Hematopoietic multipotent progenitor cell treated with erythropoietin and hydrocortisone succinate and interleukin-3 and kit ligand, for 4 days (in vitro differentiated cells): ENCODE results near the gene SLC17A5.
"Not testable (repeated sequence)": the region's sequence is repeated elsewhere in the genome, so short reads cannot be mapped to it uniquely, and the experiment has no call there.

ENCODE experiments used
- DNase-seq: peaks from one replicate; pipeline ENCODE4 v3.0.0-alpha.2; 2015

SLC17A5 gene, protein sequence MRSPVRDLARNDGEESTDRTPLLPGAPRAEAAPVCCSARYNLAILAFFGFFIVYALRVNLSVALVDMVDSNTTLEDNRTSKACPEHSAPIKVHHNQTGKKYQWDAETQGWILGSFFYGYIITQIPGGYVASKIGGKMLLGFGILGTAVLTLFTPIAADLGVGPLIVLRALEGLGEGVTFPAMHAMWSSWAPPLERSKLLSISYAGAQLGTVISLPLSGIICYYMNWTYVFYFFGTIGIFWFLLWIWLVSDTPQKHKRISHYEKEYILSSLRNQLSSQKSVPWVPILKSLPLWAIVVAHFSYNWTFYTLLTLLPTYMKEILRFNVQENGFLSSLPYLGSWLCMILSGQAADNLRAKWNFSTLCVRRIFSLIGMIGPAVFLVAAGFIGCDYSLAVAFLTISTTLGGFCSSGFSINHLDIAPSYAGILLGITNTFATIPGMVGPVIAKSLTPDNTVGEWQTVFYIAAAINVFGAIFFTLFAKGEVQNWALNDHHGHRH

DNA sequence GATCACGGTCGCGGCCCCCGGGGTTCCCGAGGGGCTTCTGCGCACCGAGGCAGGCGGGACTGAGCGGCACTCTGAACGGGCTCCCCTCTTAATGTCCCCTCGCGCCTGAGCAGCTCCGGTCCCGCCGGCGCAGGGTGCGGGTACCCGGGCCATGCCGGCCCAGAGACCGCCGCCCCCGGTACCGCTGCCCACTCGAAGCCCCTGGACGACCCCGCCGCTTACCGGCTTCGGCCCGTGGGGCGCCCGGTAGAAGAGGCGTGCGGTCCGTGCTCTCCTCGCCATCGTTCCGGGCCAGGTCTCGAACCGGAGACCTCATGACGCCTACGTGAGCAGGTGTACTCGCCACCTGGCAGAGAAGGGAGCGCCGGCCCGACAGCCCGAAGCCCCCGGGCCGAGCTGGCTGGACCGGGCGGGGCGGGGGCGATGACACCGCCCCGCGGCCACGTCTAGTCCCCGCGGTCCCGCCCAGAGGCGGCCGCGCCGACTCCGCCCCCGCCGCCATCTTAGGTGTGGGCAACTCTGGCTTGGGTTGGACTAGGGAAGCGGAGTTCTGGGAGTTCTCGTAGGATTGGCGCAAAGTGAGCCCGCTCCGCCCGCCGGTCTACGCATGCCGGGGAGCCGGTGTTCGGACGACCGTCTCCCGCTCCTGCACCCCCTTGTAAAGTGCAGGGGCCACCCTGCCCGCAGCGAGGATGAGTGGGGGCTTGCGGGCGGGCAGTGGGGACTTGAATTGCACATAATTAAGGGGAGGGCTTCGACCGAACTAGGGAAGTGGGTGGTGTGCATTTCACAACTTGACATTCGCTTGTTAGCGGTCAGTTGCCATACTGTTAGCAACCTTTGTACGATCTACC, at the start of gene SLC17A5:
Gene SLC17A5, minus strand, starts transcription at position 422 of the 854 bp plus-strand sequence. Its CDS starts 106 bp downstream, at position 316.
- peak; percentile 97 for DNase-seq

DNA sequence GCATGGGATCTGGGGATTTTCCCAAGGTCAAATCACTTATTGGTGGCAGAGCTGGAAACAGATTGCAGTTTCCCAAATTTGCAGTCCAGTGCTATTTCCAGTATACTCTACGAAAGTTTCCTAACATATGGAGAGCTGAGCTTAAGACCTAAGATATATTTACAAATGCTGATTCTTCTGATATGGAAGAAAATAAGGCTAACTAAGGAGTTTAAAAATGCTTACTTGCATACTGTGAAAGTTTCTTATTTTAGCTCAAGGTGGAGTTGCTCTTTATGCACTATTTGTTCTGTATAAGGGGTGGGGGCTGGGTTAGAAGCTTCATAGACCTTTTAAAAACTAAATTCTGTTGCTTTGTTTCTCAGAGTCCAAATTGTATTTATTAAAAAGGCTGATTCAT, 49.7 kb upstream of the SLC17A5 start:
- DNase-seq: no peak

DNA sequence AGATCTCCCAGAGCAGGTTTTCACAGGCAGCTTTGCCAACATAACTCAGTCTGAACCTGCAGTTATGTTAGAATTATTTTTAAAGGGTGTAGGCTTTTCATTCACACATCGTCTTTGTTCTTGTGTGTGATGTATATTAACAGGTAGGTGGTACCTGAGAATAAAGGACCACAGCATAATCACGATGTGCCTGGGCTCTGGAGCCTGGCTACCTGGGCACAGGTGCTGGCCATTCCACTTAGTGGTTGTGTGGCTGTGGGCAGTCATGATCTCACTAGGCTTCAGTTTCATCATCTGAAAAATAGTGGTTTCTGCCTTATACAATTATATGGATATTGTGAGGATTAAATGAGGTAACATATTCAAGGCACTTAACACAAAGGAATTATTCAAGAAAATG, 48.7 kb upstream of the SLC17A5 start:
- no peak for DNase-seq

DNA sequence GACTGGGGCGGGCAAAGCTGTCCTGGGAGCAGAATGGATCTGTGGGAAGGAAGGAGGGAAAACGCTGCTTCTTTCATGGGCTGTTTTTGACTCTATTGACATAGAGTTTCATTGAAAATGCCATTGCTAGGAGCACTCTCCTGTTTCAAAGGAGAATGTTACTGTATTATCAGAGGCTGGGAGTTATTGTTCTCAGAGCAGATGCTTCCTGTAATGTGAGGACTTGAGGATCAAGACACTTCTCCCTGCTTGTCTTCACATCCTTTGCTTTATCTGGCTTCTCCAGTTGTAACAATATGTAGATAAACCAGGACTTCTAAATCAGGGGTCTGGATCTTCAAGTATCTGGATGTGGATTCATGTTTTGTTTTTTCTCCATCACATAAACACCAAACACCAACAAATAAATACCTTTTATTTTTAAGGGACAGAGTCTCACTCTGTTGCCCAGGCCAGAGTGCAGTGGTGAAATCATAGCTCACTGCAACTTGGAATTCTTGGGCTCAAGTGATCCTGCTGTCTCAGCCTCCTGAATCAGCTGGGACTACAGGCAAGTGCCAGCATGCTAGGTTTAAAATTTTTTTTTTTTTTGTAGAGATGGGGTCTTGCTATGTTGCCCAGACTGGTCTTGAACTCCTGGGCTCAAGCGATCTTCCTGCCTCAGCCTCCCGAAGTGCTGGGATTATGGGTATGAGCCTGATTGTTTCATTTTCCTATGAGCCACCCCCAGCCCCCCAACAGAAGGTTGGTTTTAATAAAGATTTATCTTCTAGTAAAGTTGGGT, 46.1 kb upstream of the SLC17A5 start:
- DNase-seq: peak; percentile 61

DNA sequence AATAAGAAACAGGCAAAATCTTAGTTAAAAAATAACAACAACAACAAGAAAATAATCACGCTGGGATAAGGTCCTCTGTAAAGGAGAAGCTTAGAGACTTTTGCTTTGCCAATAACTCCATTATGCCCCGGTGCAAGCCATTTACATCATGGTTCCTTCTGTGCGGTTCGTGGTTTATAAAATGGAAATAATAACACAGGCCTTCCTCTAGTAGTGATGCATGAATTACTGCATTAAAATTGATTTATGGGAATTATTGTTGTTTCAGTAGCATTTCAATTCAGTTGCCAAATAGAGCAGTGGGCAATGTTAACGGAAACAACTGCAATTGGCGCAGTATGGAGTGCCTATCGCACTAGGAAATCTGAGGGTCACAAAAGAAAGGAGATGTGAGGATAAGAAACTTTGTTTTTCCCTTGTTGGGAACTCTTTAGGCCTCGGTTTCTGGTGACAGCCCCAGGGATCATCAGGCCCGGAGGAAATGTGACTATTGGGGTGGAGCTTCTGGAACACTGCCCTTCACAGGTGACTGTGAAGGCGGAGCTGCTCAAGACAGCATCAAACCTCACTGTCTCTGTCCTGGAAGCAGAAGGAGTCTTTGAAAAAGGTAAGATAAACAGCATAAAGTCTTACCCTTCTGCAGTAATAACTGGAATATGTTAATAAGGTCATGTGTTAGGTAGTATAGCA, 43.3 kb upstream of the SLC17A5 start:
- DNase-seq: peak; percentile 51

DNA sequence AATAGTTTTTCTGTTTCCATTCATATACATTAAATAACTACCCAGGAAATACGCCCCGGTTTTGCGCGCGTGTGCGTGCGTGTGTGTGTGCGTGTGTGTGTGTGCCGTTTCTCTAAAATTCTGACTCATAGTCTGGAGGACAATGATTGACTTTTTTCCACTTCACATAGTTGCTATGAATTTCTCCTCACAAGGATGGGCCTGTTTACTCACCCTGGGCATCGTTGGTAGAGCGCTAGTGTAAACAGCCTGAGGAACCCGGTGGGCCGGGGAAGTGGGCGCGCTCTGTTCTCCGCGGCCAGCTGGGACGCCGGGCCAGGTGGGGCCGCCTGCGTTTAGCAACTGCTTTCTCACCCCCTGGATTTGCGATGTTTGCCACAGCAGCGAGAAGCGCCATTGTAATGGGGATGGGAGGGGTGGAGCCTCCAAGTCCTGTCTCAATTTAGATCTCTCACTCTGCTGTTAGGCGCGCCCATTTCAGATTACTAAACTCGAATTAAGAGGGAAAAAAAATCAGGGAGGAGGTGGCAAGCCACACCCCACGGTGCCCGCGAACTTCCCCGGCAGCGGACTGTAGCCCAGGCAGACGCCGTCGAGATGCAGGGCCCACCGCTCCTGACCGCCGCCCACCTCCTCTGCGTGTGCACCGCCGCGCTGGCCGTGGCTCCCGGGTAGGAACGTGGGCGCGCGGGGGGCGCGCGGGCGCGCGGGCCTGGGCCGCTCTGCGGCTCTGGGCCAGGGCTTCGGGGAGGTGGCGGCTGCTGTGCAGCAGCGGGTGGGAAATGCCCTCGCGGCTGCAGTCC, 42.0 kb upstream of the SLC17A5 start, which contains the start of gene CD109:
Gene CD109, plus strand, starts transcription at position 585 of the 803 bp plus-strand sequence. Its CDS starts 13 bp downstream, at position 598.
- DNase-seq: peak; percentile 89

DNA sequence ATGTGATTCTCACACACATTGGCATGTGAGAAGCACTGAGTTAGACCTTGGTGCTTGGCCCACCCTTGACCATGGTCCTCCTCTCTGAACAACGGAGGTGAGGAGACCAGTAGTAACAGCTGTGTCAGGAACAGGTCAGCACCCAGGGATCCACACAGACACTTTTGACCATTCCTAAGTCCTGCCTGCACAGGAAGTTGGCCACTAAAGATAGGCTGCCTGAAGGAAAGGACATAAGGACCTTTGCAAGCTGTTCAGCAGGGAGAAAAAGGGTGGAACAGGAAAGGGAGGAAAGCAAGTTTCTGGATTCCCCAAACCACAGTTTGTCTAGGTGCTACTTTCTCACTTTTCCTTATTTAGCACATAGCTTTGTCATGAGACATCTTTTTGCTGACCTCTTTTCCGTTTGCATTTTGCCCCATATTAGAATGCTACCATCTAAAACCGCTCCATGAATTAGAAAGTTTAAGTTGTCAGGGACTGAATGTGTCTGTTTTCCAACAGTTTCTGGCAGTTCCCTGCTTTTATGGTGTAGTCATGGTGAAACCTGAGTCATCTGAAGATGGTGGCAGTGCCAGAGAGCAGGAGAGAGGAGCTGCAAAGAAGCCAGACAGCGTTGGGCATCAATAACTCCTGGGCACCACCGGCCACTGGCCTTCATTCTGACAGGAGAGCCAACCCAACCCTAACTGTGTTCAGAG, 41.1 kb upstream of the SLC17A5 start:
- peak; percentile 28 for DNase-seq

DNA sequence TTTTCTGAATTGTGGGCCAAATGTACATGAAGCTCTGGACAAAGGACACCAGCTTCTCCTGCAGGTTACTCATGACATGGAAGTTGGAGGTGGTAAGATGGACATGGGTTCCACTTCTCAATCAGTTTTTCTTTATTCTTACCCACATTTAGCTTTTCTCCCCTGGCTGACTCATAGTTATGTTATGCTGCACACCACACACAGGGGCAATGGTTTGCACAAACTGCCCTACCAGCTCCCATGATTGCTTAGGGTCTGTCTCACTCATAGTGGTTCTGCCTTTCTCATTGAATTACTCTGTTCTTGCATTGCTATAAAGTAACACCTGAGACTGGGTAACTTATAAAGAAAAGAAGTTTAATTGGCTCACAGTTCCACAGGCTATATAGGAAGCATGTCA, 37.7 kb upstream of the SLC17A5 start:
- no peak for DNase-seq

DNA sequence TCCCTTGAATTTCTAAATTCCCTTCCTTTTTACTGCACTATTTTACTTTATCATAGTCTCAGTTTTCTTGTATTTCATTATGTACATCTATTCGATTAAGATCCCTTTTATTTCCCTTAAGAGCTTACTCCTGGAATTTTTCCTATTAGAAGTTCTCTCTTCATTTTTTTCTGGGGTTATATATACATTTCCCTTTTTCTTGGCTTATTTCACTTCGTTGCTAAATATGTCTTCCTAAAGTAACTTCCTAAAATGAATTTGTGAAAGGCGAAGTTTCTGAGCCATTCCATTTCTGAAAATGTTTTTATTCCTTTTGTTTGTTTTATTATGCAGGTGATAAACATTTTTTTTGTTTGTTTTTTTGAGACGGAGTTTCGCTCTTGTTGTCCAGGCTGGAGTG, 36.3 kb upstream of the SLC17A5 start:
- no peak for DNase-seq

DNA sequence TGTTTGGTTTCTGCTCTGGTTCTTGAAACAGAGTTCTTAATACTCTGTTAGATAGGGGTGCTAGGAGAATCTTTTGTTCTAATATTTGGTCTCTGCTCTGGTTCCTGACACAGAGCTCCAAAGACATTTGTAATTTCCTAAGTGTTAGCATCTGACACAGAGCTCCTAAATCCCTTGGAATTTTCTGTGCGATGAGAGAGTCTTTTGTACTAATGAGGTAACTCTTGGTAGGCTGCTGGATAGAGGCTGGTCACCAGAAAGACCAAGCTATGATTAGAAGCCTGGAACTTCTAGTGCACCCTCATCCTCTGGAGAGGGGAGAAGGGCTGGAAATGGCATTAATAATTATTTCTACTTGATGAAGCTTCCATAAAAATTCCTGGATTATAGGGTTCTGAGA, 34.6 kb upstream of the SLC17A5 start:
- DNase-seq: no peak

DNA sequence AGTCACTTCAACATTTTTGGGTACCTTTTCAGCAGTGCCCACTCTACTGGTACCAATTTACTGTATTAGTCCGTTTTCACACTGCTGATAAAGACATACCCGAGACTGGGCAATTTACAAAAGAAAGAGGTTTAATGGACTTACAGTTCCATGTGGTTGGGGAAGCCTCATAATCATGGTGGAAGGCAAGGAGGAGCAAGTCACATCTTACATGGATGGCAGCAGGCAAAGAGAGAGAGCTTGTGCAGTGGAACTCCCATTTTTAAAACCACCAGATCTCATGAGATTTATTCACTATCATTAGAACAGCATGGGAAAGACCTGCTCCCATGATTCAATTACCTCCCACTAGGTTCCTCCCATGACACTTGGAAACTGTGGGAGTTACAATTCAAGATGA, 29.8 kb upstream of the SLC17A5 start:
- DNase-seq: not testable (repeated sequence)

DNA sequence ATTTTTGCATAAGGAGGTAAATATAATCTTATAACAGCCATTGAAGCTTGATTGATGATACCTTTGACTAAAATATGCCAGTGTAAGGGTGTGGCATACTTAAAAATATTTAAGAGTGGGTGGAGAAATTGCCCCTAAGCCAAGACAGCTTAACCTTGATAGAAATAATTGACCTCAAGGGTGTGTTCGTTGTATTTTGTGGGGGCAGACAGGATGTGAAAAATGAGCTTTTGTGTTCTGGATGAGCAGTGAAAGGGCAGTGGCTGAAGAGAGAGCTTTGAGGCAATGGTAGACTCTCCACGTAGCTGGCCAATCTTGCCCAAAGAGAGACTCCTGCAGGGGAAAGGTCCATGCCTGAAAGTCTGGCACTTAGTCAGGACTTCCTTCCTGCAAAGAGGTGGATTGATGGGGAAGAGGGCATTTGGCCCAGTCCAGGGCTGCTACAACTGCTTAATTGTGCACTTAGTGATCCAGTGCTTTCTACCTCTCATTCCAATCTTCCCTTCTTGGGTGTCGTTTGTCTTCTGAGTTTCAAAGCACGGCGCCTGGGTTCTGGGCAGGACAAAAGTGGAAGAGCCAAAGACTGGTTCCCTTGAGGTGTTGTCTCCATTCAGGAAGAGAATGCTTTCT, 26.6 kb upstream of the SLC17A5 start:
- DNase-seq: no peak

DNA sequence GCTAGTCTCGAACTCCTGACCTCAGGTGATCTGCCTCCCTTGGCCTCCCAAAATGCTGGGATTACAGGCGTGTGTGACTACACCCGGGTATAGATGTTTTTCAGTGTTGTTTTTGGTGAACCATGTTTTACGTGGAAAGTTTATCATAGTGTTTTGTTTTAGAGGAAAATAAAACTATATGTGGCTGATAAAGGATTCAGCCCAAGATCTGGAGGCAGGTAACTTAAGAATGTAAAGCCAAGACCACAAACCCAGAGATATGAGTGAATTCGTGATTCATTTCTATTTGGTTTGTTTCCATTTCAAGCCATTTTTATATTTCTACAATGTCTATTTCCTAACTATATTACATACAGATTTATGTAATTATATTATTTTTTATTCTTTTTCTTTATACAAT, 26.1 kb upstream of the SLC17A5 start:
- DNase-seq: not testable (repeated sequence)

DNA sequence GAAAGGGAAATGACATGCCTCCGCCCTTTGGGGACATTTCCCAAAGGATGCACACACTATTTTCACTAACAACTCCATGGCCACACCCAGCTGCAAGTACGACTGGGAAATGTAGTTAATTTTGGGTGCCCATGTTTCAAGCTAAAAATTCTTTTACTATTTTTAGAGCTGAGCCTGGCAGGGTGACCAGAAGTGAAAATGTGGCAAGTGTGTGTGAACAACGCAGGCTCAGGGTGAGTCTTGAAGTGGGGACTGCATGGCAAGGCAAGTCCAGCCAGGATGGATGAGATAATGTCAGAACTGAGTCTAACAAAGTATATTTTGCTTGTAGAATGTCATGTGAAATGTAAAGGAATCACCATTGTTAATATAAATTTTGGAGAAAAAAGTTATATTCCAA, 25.2 kb upstream of the SLC17A5 start:
- DNase-seq: no peak

DNA sequence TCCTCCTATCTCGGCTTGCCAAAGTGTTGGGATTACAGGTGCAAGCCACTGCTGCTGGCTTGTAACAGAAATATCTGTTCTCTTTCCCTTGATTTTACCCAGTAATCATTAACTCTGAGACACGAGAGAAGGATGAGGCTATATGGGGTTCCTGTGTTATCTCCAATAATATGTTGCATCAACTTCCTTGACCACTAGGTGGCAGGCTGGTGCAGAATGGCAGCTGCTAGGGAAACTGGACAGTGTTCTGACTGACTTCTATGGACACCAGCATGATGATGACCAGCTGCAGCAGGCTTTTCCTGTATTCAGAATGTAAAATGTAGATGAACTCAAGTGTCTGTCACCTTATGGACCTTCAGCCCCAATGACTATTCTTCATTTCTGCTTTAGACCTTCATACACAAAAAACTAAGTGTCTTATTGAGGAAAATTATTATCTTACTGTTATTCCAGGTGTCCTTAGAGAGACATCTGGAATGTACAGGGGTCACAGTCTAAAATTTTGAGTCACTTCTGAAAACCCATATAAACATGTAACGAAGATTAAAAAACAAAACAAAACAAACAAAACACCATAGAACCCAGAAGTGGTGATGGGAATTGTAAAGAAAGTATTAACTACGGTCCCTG, 21.8 kb upstream of the SLC17A5 start:
- peak; percentile 89 for DNase-seq

DNA sequence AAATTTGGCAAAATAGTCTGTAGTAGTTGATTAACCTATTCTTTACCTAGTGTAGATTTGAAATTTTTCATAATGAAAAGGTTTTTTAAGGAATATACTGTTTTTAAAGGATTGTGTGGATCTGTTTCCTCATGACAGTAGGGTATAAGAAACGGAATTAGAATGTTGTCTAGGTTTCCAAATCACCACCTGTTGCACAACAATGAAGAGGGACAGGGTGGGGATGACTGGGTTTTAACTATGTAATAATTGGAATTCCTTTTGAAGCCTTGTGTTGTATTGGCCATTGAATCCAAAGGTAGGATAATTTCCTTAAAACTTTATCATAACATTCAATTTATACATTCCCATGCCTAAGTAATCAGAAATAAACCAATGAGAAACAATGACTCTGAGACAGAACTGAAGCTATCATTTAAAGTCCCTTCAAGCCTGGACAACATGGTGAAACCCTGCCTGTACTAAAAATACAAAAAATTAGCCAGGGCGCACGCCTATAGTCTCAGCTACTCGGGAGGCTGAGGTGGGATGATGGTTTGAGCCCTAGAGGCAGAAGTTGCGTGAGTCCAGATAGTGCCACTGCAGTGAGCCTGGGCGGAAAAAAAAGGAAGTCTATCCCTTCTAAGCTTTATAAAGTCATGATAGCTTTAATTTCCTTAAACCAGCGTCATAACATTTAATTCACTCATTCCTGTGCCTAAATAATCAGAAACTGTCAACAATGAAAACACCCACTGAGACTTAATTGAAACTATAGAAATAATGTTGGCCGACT, 18.3 kb upstream of the SLC17A5 start:
- DNase-seq: peak; percentile 51

DNA sequence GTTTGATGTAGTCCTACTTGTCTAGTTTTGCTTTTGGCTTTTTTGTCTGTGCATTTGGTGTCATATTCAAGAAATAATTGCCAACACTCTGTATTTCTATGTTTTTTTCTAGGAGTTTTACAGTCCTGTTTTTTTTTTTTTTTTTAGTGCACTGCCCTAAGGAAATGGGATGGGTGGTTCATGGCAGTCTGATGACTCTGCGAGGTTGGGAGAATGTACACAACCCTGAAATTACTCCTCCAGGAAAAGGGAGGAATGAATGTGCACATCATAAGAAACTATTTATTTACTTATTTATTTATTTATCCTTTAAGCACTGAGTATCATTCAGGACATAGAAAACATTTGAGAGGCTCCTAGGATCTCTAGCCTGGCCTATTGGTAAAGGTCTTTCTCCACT, 15.2 kb upstream of the SLC17A5 start:
- DNase-seq: no peak

DNA sequence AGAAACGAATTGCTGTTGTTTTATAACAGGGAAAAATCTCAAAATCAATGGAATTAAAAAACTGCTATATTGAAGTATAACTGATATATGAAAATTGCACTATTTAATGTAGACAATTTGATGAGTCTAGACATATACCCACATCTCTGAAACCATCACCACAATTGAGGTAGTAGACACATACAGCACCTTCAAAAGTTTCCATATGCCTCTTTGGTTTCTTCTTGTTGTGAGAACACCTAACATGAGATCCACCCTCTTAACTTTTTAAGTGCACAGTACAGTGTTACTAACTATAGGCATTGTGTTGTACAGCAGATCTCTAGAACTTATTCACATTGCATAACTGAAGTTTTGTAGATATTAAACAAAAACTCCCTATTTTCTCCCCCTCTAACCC, 14.0 kb upstream of the SLC17A5 start:
- DNase-seq: no peak

DNA sequence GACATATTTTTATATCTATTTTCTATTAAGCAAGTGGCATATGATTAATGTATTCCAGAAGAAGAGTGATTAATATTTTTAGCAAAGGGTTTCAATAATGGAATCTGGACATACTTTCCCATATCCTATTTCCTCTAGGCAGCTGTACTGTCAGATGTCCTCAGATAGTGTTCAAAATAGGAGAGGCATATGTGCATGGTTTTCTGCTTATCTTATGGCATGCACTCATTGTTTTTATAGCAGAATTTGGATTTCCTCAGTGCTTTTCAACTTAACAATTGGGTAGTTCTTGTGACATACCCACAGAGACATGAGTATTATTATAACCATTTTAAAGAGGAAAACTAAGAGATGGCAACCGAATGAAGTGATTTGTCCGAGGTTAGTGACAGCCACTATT, 12.6 kb upstream of the SLC17A5 start:
- no peak for DNase-seq
